ENCODE data around the gene PPIL6.
A peak's percentile ranks its signal among the peaks of the same experiment; 100 is the strongest.

The PPIL6 gene

GRCh38 chr6:109440331-109441068, at the start of gene PPIL6, which contains the start of gene SMPD2:
TSS of gene PPIL6 (minus strand) at chr6:109440628. CDS start at chr6:109440590, 38 bp downstream.
TSS of gene SMPD2 (plus strand) at chr6:109440724. CDS start at chr6:109441122, 398 bp downstream.
- peak; percentile 82 for DNase-seq

- no peak for DNase-seq
These were observed 47.6 kb upstream of the PPIL6 start for GRCh38 chr6:109488001-109488400.

GRCh38 chr6:109486068-109486467, 45.6 kb upstream of the PPIL6 start:
- no peak for DNase-seq

GRCh38 chr6:109485266-109485935, 45.0 kb upstream of the PPIL6 start:
- no peak for DNase-seq

- DNase-seq = no peak
These were observed 43.7 kb upstream of the PPIL6 start for GRCh38 chr6:109484122-109484521.

- DNase-seq = no peak
These were observed 43.3 kb upstream of the PPIL6 start for GRCh38 chr6:109483735-109484057.

GRCh38 chr6:109482905-109483734, 42.7 kb upstream of the PPIL6 start, which contains the start of gene ZBTB24:
TSS of gene ZBTB24 (minus strand) at chr6:109483219. CDS start at chr6:109482026, 1,193 bp downstream.
- peak; percentile 89 for DNase-seq

GRCh38 chr6:109480993-109481480, 40.6 kb upstream of the PPIL6 start:
- no peak for DNase-seq

GRCh38 chr6:109478841-109479624, 38.6 kb upstream of the PPIL6 start:
- no peak for DNase-seq

- no peak for DNase-seq
These were observed 37.9 kb upstream of the PPIL6 start for GRCh38 chr6:109478222-109478805.

GRCh38 chr6:109477725-109478124, 37.3 kb upstream of the PPIL6 start:
- DNase-seq = no peak

GRCh38 chr6:109477184-109477583, 36.8 kb upstream of the PPIL6 start:
- DNase-seq = no peak

GRCh38 chr6:109475625-109476024, 35.2 kb upstream of the PPIL6 start:
- no peak for DNase-seq

- no peak for DNase-seq
These were observed 34.6 kb upstream of the PPIL6 start for GRCh38 chr6:109474995-109475394.

- DNase-seq = no peak
These were observed 32.7 kb upstream of the PPIL6 start for GRCh38 chr6:109473120-109473519.

GRCh38 chr6:109472132-109472995, 31.9 kb upstream of the PPIL6 start:
- DNase-seq = no peak

- DNase-seq = no peak
These were observed 30.8 kb upstream of the PPIL6 start for GRCh38 chr6:109471105-109471810.

GRCh38 chr6:109469591-109470189, 29.3 kb upstream of the PPIL6 start:
- DNase-seq = no peak

GRCh38 chr6:109467696-109468095, 27.3 kb upstream of the PPIL6 start:
- DNase-seq = no peak

Measured in activated CD4-positive, alpha-beta T cell treated with anti-CD3 and anti-CD28 coated beads for 48 hours (primary cell).